ENCODE data around the gene PPP1R1C. TPM values are rescaled to one million over a fixed set of nuclear protein-coding genes. Genes with fewer than 3 reads are reported as not detected.

PPP1R1C gene
- total RNA-seq, 3 donors from 2014 or later: 0.75 TPM; not detected in 2

GRCh38 chr2:182014284-182014683, 28.6 kb downstream of the PPP1R1C start:
- DNase-seq (no peak), ATAC-seq (no peak)
- Histone ChIP-seq H3K4me1 (ENCODE audit: low read depth) (no peaks in the 10 kb centered on the region), H3K36me3 (ENCODE audit: low read depth) (no peaks in the 10 kb centered on the region), H3K9me3 (no peaks in the 10 kb centered on the region), H3K4me3 (no peak overlapping the region)
- intact Hi-C loops (cut with DNase I, micrococcal nuclease): no loop called here
- TF ChIP-seq CTCF (IDR thresholded peaks at IDR 0.05): no peak

- TF ChIP-seq CTCF (IDR thresholded peaks at IDR 0.05): no peak
- Histone ChIP-seq H3K36me3 (ENCODE audit: low read depth) (no peaks in the 10 kb centered on the region), H3K4me3 (no peak overlapping the region), H3K9me3 (no peaks in the 10 kb centered on the region), H3K4me1 (ENCODE audit: low read depth) (no peaks in the 10 kb centered on the region)
- ATAC-seq (no peak), DNase-seq (no peak)
- intact Hi-C loops (cut with DNase I, micrococcal nuclease): no loop called here
Measured at GRCh38 chr2:182015334-182016109, 29.9 kb downstream of the PPP1R1C start.

- H3K4me3 ChIP-seq: no peak overlapping the region
- peaks cover 6% of the 10 kb centered on the region for H3K9me3 ChIP-seq
- TF ChIP-seq CTCF (IDR thresholded peaks at IDR 0.05): no peak
- no peaks in the 10 kb centered on the region for H3K4me1 ChIP-seq (ENCODE audit: low read depth)
- ATAC-seq: no peak
- no peaks in the 10 kb centered on the region for H3K36me3 ChIP-seq (ENCODE audit: low read depth)
- intact Hi-C loops (cut with DNase I, micrococcal nuclease): no loop called here
- no peak for DNase-seq
Measured at GRCh38 chr2:182018218-182018617, 32.6 kb downstream of the PPP1R1C start.

GRCh38 chr2:182019731-182020130, 34.1 kb downstream of the PPP1R1C start:
- no peak for TF ChIP-seq CTCF (IDR thresholded peaks at IDR 0.05)
- Histone ChIP-seq H3K4me1 (ENCODE audit: low read depth) (no peaks in the 10 kb centered on the region), H3K4me3 (no peak overlapping the region), H3K9me3 (peaks cover 17% of the 10 kb centered on the region), H3K36me3 (ENCODE audit: low read depth) (no peaks in the 10 kb centered on the region)
- intact Hi-C loops (cut with DNase I, micrococcal nuclease): no loop called here
- DNase-seq (no peak), ATAC-seq (no peak)

GRCh38 chr2:182020286-182021070, 34.8 kb downstream of the PPP1R1C start:
- Histone ChIP-seq H3K36me3 (ENCODE audit: low read depth) (no peaks in the 10 kb centered on the region), H3K4me3 (no peak overlapping the region), H3K9me3 (peaks cover 17% of the 10 kb centered on the region), H3K4me1 (ENCODE audit: low read depth) (no peaks in the 10 kb centered on the region)
- intact Hi-C loops (cut with DNase I, micrococcal nuclease): no loop called here
- ATAC-seq (no peak), DNase-seq (no peak)
- TF ChIP-seq CTCF (IDR thresholded peaks at IDR 0.05): no peak
